H1 (cell line): ENCODE data around the gene SMTNL2.

Experiments
- BRCA1 ChIP-seq: IDR thresholded peaks from 2 replicates; pipeline ENCODE4 v1.6.1; 2012; ENCODE audit warnings: low read depth, low read length, improper control_type of control experiment
- HDAC2 ChIP-seq, 2 experiments: fragments of 300-600 bp in 1 of 2; sonication (generic) in 1 of 2; IDR thresholded peaks; 2 replicates each; pipeline ENCODE4 v1.6.1; 2011 to 2012; ENCODE audit warnings: low read depth in 2 of 2, low read length in 2 of 2, mild to moderate bottlenecking in 2 of 2, moderate library complexity in 2 of 2, borderline replicate concordance in 1 of 2, inconsistent platforms in 1 of 2
- NRF1 ChIP-seq: IDR thresholded peaks from 2 replicates; pipeline ENCODE4 v1.6.1; 2011; ENCODE audit warnings: mild to moderate bottlenecking, low read depth, low read length, improper control_type of control experiment
- TAF1 ChIP-seq: IDR thresholded peaks from 2 replicates; pipeline ENCODE4 v1.6.1; 2011; ENCODE audit warnings: mild to moderate bottlenecking, low read depth, low read length
- TF ChIP-seq, protein P1 (sequence below), 3 experiments: IDR thresholded peaks; 1 replicate in 2 of 3; 2 replicates in 1 of 3; pipeline versions ENCODE4 v1.5.1 to v1.6.1; 2011; ENCODE audit warnings: low read length in 3 of 3, mild to moderate bottlenecking in 3 of 3, inconsistent platforms in 2 of 3, low read depth in 1 of 3, moderate library complexity in 1 of 3; ENCODE audit not compliant: insufficient read depth in 1 of 3; ENCODE audit errors: control extremely low read depth in 1 of 3
- TF ChIP-seq, protein P2 (sequence below): IDR thresholded peaks from 2 replicates; pipeline ENCODE4 v1.6.1; 2011; ENCODE audit warnings: low read depth, mild to moderate bottlenecking, low read length; ENCODE audit not compliant: insufficient read depth
- TF ChIP-seq, protein P3 (sequence below): fragments of 300-600 bp; sonication (generic); IDR thresholded peaks from 2 replicates; pipeline ENCODE4 v1.7.1; 2012; ENCODE audit warnings: low read length, moderate library complexity, mild to moderate bottlenecking, inconsistent platforms; ENCODE audit not compliant: insufficient replicate concordance

DNA sequence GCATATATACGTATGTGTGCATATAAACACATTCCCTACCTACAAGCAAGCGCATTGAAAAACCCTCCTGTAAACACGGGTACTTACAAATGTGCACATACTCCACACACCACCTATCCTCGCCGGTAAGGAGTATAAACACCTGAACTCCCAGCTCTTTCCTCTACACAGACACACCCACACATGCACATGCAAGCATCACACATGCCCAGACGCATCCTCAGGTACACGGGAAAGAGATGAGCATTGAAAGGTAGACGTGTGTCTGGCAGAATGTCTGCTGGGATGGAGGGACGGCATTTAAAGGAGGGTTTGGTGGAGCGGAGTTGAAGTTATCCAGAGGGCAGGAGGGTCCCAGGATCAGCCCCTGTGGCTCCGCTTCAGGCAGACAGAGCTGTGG, 4.7 kb upstream of the SMTNL2 start:
- TF ChIP-seq, protein P1, sequence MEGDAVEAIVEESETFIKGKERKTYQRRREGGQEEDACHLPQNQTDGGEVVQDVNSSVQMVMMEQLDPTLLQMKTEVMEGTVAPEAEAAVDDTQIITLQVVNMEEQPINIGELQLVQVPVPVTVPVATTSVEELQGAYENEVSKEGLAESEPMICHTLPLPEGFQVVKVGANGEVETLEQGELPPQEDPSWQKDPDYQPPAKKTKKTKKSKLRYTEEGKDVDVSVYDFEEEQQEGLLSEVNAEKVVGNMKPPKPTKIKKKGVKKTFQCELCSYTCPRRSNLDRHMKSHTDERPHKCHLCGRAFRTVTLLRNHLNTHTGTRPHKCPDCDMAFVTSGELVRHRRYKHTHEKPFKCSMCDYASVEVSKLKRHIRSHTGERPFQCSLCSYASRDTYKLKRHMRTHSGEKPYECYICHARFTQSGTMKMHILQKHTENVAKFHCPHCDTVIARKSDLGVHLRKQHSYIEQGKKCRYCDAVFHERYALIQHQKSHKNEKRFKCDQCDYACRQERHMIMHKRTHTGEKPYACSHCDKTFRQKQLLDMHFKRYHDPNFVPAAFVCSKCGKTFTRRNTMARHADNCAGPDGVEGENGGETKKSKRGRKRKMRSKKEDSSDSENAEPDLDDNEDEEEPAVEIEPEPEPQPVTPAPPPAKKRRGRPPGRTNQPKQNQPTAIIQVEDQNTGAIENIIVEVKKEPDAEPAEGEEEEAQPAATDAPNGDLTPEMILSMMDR (IDR thresholded peaks at IDR 0.05; ENCODE audit: control extremely low read depth in 1 of 3, insufficient read depth in 1 of 3, low read depth in 1 of 3, low read length in 3 of 3): no peak
- TF ChIP-seq, protein P2, sequence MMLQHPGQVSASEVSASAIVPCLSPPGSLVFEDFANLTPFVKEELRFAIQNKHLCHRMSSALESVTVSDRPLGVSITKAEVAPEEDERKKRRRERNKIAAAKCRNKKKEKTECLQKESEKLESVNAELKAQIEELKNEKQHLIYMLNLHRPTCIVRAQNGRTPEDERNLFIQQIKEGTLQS: no peak
- no peak for TF ChIP-seq BRCA1
- no peak for TF ChIP-seq NRF1
- TF ChIP-seq, protein P3, sequence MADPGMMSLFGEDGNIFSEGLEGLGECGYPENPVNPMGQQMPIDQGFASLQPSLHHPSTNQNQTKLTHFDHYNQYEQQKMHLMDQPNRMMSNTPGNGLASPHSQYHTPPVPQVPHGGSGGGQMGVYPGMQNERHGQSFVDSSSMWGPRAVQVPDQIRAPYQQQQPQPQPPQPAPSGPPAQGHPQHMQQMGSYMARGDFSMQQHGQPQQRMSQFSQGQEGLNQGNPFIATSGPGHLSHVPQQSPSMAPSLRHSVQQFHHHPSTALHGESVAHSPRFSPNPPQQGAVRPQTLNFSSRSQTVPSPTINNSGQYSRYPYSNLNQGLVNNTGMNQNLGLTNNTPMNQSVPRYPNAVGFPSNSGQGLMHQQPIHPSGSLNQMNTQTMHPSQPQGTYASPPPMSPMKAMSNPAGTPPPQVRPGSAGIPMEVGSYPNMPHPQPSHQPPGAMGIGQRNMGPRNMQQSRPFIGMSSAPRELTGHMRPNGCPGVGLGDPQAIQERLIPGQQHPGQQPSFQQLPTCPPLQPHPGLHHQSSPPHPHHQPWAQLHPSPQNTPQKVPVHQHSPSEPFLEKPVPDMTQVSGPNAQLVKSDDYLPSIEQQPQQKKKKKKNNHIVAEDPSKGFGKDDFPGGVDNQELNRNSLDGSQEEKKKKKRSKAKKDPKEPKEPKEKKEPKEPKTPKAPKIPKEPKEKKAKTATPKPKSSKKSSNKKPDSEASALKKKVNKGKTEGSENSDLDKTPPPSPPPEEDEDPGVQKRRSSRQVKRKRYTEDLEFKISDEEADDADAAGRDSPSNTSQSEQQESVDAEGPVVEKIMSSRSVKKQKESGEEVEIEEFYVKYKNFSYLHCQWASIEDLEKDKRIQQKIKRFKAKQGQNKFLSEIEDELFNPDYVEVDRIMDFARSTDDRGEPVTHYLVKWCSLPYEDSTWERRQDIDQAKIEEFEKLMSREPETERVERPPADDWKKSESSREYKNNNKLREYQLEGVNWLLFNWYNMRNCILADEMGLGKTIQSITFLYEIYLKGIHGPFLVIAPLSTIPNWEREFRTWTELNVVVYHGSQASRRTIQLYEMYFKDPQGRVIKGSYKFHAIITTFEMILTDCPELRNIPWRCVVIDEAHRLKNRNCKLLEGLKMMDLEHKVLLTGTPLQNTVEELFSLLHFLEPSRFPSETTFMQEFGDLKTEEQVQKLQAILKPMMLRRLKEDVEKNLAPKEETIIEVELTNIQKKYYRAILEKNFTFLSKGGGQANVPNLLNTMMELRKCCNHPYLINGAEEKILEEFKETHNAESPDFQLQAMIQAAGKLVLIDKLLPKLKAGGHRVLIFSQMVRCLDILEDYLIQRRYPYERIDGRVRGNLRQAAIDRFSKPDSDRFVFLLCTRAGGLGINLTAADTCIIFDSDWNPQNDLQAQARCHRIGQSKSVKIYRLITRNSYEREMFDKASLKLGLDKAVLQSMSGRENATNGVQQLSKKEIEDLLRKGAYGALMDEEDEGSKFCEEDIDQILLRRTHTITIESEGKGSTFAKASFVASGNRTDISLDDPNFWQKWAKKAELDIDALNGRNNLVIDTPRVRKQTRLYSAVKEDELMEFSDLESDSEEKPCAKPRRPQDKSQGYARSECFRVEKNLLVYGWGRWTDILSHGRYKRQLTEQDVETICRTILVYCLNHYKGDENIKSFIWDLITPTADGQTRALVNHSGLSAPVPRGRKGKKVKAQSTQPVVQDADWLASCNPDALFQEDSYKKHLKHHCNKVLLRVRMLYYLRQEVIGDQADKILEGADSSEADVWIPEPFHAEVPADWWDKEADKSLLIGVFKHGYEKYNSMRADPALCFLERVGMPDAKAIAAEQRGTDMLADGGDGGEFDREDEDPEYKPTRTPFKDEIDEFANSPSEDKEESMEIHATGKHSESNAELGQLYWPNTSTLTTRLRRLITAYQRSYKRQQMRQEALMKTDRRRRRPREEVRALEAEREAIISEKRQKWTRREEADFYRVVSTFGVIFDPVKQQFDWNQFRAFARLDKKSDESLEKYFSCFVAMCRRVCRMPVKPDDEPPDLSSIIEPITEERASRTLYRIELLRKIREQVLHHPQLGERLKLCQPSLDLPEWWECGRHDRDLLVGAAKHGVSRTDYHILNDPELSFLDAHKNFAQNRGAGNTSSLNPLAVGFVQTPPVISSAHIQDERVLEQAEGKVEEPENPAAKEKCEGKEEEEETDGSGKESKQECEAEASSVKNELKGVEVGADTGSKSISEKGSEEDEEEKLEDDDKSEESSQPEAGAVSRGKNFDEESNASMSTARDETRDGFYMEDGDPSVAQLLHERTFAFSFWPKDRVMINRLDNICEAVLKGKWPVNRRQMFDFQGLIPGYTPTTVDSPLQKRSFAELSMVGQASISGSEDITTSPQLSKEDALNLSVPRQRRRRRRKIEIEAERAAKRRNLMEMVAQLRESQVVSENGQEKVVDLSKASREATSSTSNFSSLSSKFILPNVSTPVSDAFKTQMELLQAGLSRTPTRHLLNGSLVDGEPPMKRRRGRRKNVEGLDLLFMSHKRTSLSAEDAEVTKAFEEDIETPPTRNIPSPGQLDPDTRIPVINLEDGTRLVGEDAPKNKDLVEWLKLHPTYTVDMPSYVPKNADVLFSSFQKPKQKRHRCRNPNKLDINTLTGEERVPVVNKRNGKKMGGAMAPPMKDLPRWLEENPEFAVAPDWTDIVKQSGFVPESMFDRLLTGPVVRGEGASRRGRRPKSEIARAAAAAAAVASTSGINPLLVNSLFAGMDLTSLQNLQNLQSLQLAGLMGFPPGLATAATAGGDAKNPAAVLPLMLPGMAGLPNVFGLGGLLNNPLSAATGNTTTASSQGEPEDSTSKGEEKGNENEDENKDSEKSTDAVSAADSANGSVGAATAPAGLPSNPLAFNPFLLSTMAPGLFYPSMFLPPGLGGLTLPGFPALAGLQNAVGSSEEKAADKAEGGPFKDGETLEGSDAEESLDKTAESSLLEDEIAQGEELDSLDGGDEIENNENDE: no peak
- TF ChIP-seq HDAC2 (IDR thresholded peaks at IDR 0.05; ENCODE audit: borderline replicate concordance in 1 of 2, low read depth in 2 of 2, low read length in 2 of 2): no peak
- TF ChIP-seq TAF1: no peak
